GM18502 (cell line): Measurements from ENCODE around the gene BTN1A1.
A peak's percentile ranks its signal among the peaks of the same experiment; 100 is the strongest.
"Not testable (repeated sequence)": the region's sequence is repeated elsewhere in the genome, so short reads cannot be mapped to it uniquely, and the experiment has no call there.

Experiments used
- ATAC-seq: cut with Tn5 transposase; IDR thresholded peaks from one replicate; pipeline ENCODE4 v1.9.1; 2021; ENCODE audit warnings: mild to moderate bottlenecking; ENCODE audit not compliant: unreplicated experiment, poor library complexity

BTN1A1 gene

GRCh38 chr6:26500102-26500501, at the start of gene BTN1A1:
TSS of gene BTN1A1 (plus strand) at chr6:26500303. CDS start at chr6:26501287, 984 bp downstream.
- no peak for ATAC-seq

GRCh38 chr6:26452631-26453235, 47.4 kb upstream of the BTN1A1 start:
- ATAC-seq = no peak

- ATAC-seq = no peak
Measured at GRCh38 chr6:26454631-26455030, 45.5 kb upstream of the BTN1A1 start.

- ATAC-seq = no peak
Measured at GRCh38 chr6:26455357-26455970, 44.6 kb upstream of the BTN1A1 start.

GRCh38 chr6:26457264-26457805, 42.8 kb upstream of the BTN1A1 start:
- peak; percentile 44 for ATAC-seq

- peak; percentile 98 for ATAC-seq
Measured at GRCh38 chr6:26457806-26458688, 42.1 kb upstream of the BTN1A1 start, which contains the start of gene BTN2A1. TSS of gene BTN2A1 (plus strand) at chr6:26457955. CDS start at chr6:26458637, 682 bp downstream.

GRCh38 chr6:26459023-26459810, 40.9 kb upstream of the BTN1A1 start:
- ATAC-seq = no peak

GRCh38 chr6:26461353-26461752, 38.8 kb upstream of the BTN1A1 start:
- ATAC-seq = not testable (repeated sequence)

GRCh38 chr6:26464014-26464413, 36.1 kb upstream of the BTN1A1 start:
- ATAC-seq = no peak

- no peak for ATAC-seq
Measured at GRCh38 chr6:26464416-26465131, 35.5 kb upstream of the BTN1A1 start.

- ATAC-seq = no peak
Measured at GRCh38 chr6:26465776-26466175, 34.3 kb upstream of the BTN1A1 start.

GRCh38 chr6:26468829-26469228, 31.3 kb upstream of the BTN1A1 start:
- ATAC-seq = no peak

- no peak for ATAC-seq
Measured at GRCh38 chr6:26470643-26471042, 29.5 kb upstream of the BTN1A1 start.

GRCh38 chr6:26471970-26472369, 28.1 kb upstream of the BTN1A1 start:
- ATAC-seq = no peak

- no peak for ATAC-seq
Measured at GRCh38 chr6:26472549-26473290, 27.4 kb upstream of the BTN1A1 start.

- ATAC-seq = no peak
Measured at GRCh38 chr6:26473429-26473757, 26.7 kb upstream of the BTN1A1 start.

GRCh38 chr6:26473758-26474438, 26.2 kb upstream of the BTN1A1 start:
- peak; percentile 92 for ATAC-seq

- ATAC-seq = no peak
Measured at GRCh38 chr6:26474439-26474881, 25.6 kb upstream of the BTN1A1 start.
